AG04449 (cell line): ENCODE results near the gene ZNF664.

Source experiments
- CTCF ChIA-PET: fragments of 350-600 bp; formaldehyde crosslinking; extraction: SDS; loops from one replicate; lab custom pipeline; 2021; ENCODE audit warnings: antibody characterized with exemption; lab: Yijun Ruan, JAX
- POLR2A ChIA-PET: fragments of 400-600, 350-600 bp; formaldehyde crosslinking; extraction: SDS; loops from one replicate; lab custom pipeline; 2020; ENCODE audit warnings: antibody characterized with exemption, inconsistent platforms; lab: Yijun Ruan, JAX
- DNase-seq: peaks from one replicate; pipeline ENCODE4 v3.0.0-alpha.2; 2010; ENCODE audit warnings: low read depth, low spot score
- H3K4me3 ChIP-seq: 2 replicates; pipeline ENCODE4 v1.5.1; 2011; ENCODE audit warnings: low read depth, mild to moderate bottlenecking, control low read depth, low read length
- TF ChIP-seq, protein P1 (sequence below): IDR thresholded peaks from one replicate; pipeline ENCODE4 v1.5.1; 2011; ENCODE audit warnings: mild to moderate bottlenecking, moderate library complexity, low read length, control low read depth, inconsistent platforms; ENCODE audit not compliant: insufficient read depth; ENCODE audit errors: missing control alignments

ZNF664 gene

DNA sequence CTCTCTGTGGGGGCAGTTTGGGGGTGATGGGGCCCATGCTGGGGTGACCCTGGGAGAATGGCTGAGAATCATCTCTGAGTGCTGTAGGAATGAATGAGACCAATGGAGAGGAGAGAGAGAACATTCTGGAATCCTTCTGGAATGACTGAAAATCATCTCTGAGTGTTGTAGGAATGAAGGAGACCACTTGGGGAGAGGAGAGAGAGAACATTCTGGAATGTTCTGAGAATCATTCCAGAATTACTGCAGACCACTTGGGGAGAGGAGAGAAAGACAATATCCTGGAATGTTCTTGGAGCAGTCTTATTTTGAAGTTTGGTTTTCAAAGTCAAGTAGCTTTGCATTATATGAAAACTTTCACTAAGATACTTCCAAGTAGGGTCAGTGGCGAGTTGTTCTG, 64.3 kb downstream of the ZNF664 start:
- ChIA-PET POLR2A (interaction anchor here (1.1 kb wide), 1 partner anchor 284 kb away, joined by 3 read pairs; no protein-coding TSS in a partner anchor), CTCF (interaction anchor here (0.6 to 7.5 kb wide), 33 partner anchors 8 to 869 kb away, joined by 3 to 73 read pairs (median 5); partner anchors contain the start of gene RFLNA)
- DNase-seq: no peak
- H3K4me3 ChIP-seq: no peak overlapping the region
- TF ChIP-seq, protein P1, sequence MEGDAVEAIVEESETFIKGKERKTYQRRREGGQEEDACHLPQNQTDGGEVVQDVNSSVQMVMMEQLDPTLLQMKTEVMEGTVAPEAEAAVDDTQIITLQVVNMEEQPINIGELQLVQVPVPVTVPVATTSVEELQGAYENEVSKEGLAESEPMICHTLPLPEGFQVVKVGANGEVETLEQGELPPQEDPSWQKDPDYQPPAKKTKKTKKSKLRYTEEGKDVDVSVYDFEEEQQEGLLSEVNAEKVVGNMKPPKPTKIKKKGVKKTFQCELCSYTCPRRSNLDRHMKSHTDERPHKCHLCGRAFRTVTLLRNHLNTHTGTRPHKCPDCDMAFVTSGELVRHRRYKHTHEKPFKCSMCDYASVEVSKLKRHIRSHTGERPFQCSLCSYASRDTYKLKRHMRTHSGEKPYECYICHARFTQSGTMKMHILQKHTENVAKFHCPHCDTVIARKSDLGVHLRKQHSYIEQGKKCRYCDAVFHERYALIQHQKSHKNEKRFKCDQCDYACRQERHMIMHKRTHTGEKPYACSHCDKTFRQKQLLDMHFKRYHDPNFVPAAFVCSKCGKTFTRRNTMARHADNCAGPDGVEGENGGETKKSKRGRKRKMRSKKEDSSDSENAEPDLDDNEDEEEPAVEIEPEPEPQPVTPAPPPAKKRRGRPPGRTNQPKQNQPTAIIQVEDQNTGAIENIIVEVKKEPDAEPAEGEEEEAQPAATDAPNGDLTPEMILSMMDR: no peak

DNA sequence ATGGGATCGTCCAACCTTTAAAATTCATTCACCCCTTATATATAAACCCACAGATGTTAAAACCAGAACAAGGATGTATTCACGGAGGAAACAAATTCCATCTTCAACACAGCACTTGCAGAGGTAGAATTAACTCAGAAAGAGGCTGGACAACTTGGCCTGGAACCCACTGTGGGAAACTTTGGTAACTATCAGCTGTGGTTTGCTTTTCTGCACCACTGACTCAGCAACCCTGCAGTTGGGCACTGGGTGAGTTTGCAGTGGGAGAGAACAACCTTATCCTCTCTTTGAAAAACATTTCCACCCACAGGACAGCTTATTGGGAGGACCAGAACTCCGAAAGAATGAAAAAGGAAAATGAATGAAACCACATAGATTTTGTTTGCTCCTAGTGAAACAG, 66.3 kb downstream of the ZNF664 start:
- DNase-seq: no peak
- TF ChIP-seq, protein P1: no peak
- POLR2A ChIA-PET: no interaction called here
- CTCF ChIA-PET: interaction anchor here (0.8 to 7.5 kb wide), 6 partner anchors 9 to 735 kb away, joined by 3 to 73 read pairs (median 8); no protein-coding TSS in a partner anchor
- no peak overlapping the region for H3K4me3 ChIP-seq

DNA sequence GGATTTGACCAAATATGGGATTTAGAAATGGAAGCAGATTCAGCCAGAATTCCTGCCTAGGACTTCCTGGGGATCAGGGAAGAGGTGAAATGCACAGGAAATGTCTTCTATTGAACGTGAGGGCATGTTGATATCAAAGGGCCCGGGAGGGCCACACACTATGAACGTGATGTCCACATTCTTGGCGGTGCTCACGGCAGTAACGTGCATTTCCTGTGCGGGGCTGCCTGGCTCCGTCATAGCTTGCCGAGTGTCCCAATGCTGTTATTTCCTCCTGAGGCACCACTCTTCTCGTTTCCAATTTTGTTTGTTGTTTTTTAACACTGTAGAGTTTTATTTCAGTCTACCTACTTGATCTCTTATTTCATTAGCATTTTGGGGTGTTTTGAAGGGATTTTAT, 67.3 kb downstream of the ZNF664 start:
- DNase-seq: no peak
- TF ChIP-seq, protein P1: no peak
- POLR2A ChIA-PET: interaction anchor here (0.6 kb wide), 1 partner anchor 865 kb away, joined by 4 read pairs; no protein-coding TSS in a partner anchor
- CTCF ChIA-PET: interaction anchor here (1.0 to 7.5 kb wide), 8 partner anchors 8 to 734 kb away, joined by 3 to 73 read pairs (median 9); no protein-coding TSS in a partner anchor
- H3K4me3 ChIP-seq: no peak overlapping the region

DNA sequence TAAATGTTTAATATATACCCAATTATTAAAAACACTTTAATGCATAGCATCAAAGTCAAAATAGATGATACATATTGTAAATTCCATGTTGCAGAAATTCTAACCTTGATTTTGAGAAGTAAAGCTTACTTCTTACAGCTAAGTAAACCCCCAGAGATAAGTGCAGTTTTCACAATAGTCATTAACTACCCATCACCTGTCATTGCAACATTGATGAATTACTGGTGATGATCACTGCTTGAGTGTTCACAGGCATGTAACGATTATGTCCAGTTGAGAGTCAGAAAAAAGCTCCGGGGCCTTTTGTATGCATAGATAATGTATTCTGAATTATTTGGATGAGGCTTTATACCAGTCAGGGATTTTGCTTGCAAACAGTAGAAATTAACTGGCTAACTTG, 67.7 kb downstream of the ZNF664 start:
- ChIA-PET CTCF (interaction anchor here (1.0 to 7.5 kb wide), 6 partner anchors 8 to 733 kb away, joined by 3 to 73 read pairs (median 6); no protein-coding TSS in a partner anchor), POLR2A (interaction anchor here (0.6 kb wide), 1 partner anchor 864 kb away, joined by 4 read pairs; no protein-coding TSS in a partner anchor)
- H3K4me3 ChIP-seq: no peak overlapping the region
- TF ChIP-seq, protein P1: no peak
- DNase-seq: no peak

DNA sequence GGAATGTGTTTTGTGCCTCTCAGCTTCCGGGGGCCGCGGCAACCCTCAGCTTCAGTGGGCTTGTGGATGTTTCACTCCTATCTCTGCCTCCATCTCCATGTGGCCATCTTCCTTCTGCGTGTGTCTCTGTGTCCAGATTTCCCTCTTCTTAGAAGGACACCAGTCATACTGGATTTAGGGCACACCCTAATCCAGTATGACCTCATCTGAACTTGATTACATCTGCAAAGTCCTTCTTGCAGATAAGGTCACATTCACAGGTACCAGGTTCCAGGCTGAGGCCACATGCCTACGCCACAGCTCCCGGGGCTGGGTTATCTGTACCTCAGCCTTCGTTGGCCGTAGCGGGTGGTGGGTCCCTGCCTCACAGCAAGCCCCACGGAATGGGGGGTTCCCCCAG, 68.9 kb downstream of the ZNF664 start:
- POLR2A ChIA-PET: no interaction called here
- CTCF ChIA-PET: interaction anchor here (0.9 to 2.0 kb wide), 4 partner anchors 9 to 279 kb away, joined by 3 to 13 read pairs (median 6); no protein-coding TSS in a partner anchor
- no peak for DNase-seq
- no peak overlapping the region for H3K4me3 ChIP-seq
- TF ChIP-seq, protein P1: no peak

DNA sequence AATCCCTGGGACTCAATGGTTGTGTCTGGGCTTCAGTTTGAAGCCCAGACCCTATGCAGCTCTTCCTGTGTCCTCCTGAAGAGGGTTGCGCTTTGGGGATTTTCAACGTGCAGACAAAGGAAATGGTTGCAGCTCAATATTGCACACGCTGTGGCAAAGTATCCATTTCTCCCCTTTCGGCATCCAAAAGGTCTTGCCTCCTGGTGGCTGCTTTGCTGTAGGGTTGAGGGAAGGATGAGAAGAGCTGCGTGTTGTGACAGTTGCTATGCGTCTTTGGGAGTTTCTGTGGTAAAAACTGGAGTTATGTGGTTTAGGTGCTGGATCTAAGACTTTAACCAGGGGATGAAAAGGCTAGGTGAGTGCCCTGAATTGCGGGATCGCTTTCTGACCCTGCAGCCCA, 71.0 kb downstream of the ZNF664 start:
- DNase-seq: no peak
- TF ChIP-seq, protein P1: no peak
- H3K4me3 ChIP-seq: no peak overlapping the region
- POLR2A ChIA-PET: no interaction called here
- CTCF ChIA-PET: interaction anchor here (0.9 to 2.8 kb wide), 6 partner anchors 7 to 723 kb away, joined by 3 to 27 read pairs (median 10); no protein-coding TSS in a partner anchor
